SK-N-SH (cell line): ENCODE data around the gene PHF12. TPM values are rescaled to one million over a fixed set of nuclear protein-coding genes. Genes with fewer than 3 reads are reported as not detected.

Source experiments
- CTCF ChIA-PET: fragments of 300-600, 350-600 bp; formaldehyde crosslinking; extraction: SDS; loops from one replicate; lab custom pipeline; 2021; lab: Yijun Ruan, JAX
- POLR2A ChIA-PET: fragments of 350-600 bp; sonication (Branson Sonifier 250); formaldehyde crosslinking; extraction: SDS; loops from one replicate; lab custom pipeline; 2020; ENCODE audit warnings: antibody characterized with exemption, inconsistent platforms; lab: Yijun Ruan, JAX
- DNase-seq: peaks from one replicate; pipeline ENCODE4 v3.0.0; 2012
- H2AFZ ChIP-seq: fragments of 200-600 bp; sonication (generic); 2 replicates; pipeline ENCODE4 v1.8.1; 2016; ENCODE audit warnings: antibody characterized with exemption, mild to moderate bottlenecking, low read depth
- H3F3A ChIP-seq: fragments of 200-600 bp; sonication (generic); replicated peaks from 2 replicates; pipeline ENCODE3; 2016; ENCODE audit warnings: antibody characterized with exemption, mild to moderate bottlenecking; ENCODE audit not compliant: insufficient read depth
- H3K27ac ChIP-seq, 2 experiments: fragments of 200-500 bp in 1 of 2; fragments of 200-600 bp in 1 of 2; sonication (Bioruptor generic) in 1 of 2; sonication (generic), shearing (Covaris generic) in 1 of 2; 2 replicates each; pipeline versions ENCODE4 v1.5.1 to v1.6.1; 2014 to 2016; ENCODE audit warnings: low read depth in 2 of 2, inconsistent platforms in 1 of 2, low read length in 1 of 2, mild to moderate bottlenecking in 1 of 2, mixed read lengths in 1 of 2
- H3K27me3 ChIP-seq: fragments of 200-600 bp; sonication (generic), shearing (Covaris generic); 2 replicates; pipeline ENCODE4 v1.6.1; 2016; ENCODE audit warnings: mixed run types; ENCODE audit not compliant: insufficient read depth
- H3K36me3 ChIP-seq, 2 experiments: fragments of 200-500 bp in 1 of 2; fragments of 200-600 bp in 1 of 2; sonication (Bioruptor generic) in 1 of 2; sonication (generic) in 1 of 2; replicated peaks in 1 of 2; 2 replicates each; pipeline versions ENCODE3 to v1.5.1; 2014 to 2016; ENCODE audit warnings: low read length in 1 of 2, mild to moderate bottlenecking in 1 of 2; ENCODE audit not compliant: insufficient read depth in 2 of 2, control insufficient read depth in 1 of 2
- H3K4me1 ChIP-seq, 2 experiments: fragments of 200-500 bp in 1 of 2; fragments of 200-600 bp in 1 of 2; sonication (Bioruptor generic) in 1 of 2; sonication (generic), shearing (Covaris generic) in 1 of 2; 2 replicates each; pipeline versions ENCODE4 v1.5.1 to v1.6.1; 2014 to 2016; ENCODE audit warnings: low read depth in 1 of 2, low read length in 1 of 2, mixed run types in 1 of 2; ENCODE audit not compliant: insufficient read depth in 2 of 2, control insufficient read depth in 1 of 2
- H3K4me2 ChIP-seq: fragments of 200-600 bp; sonication (generic), shearing (Covaris generic); 2 replicates; pipeline ENCODE4 v1.6.1; 2017; ENCODE audit warnings: mixed run types
- H3K4me3 ChIP-seq, 2 experiments: fragments of 200-500 bp in 1 of 2; fragments of 200-600 bp in 1 of 2; sonication (Bioruptor generic) in 1 of 2; sonication (generic), shearing (Covaris generic) in 1 of 2; 2 replicates each; pipeline versions ENCODE4 v1.5.1 to v1.8.1; 2014 to 2016; ENCODE audit warnings: low read depth in 2 of 2, inconsistent platforms in 1 of 2, low read length in 1 of 2, mild to moderate bottlenecking in 1 of 2, mixed read lengths in 1 of 2, moderate library complexity in 1 of 2
- H3K79me2 ChIP-seq: fragments of 200-600 bp; sonication (generic); 2 replicates; pipeline ENCODE4 v1.8.1; 2017; ENCODE audit warnings: mild to moderate bottlenecking; ENCODE audit not compliant: insufficient read depth
- H3K9ac ChIP-seq: fragments of 200-600 bp; sonication (generic); 2 replicates; pipeline ENCODE4 v1.6.1; 2017; ENCODE audit warnings: mixed run types
- H3K9me2 ChIP-seq: fragments of 200-600 bp; sonication (generic); 2 replicates; pipeline ENCODE4 v1.6.1; 2017; ENCODE audit warnings: mixed run types
- H3K9me3 ChIP-seq: fragments of 200-600 bp; sonication (generic); 2 replicates; pipeline ENCODE4 v1.6.1; 2017; ENCODE audit warnings: mixed run types, mild to moderate bottlenecking, moderate library complexity
- H4K20me1 ChIP-seq: fragments of 200-600 bp; sonication (generic); 2 replicates; pipeline ENCODE4 v1.6.1; 2017; ENCODE audit warnings: mild to moderate bottlenecking, mixed run types; ENCODE audit not compliant: insufficient read depth
- CHD2 ChIP-seq: fragments of 150-350 bp; IDR thresholded peaks from 2 replicates; pipeline ENCODE4 v1.6.1; 2018; ENCODE audit warnings: low read length; ENCODE audit not compliant: partially characterized antibody
- EP300 ChIP-seq, 2 experiments: IDR thresholded peaks; 2 replicates each; pipeline versions ENCODE4 v1.4.0 to v1.6.1; 2012; ENCODE audit warnings: borderline replicate concordance in 1 of 2, low read depth in 1 of 2, low read length in 1 of 2
- FOXJ3 ChIP-seq: sonication (generic); formaldehyde crosslinking; IDR thresholded peaks from 2 replicates; pipeline ENCODE4 v1.5.1; 2020; ENCODE audit warnings: mild to moderate bottlenecking, missing genetic modification reagents
- FOXM1 ChIP-seq: IDR thresholded peaks from 2 replicates; pipeline ENCODE4 v1.4.0; 2012; ENCODE audit warnings: low read depth, mild to moderate bottlenecking
- GABPA ChIP-seq: IDR thresholded peaks from 2 replicates; pipeline ENCODE4 v1.4.0; 2012; ENCODE audit warnings: low read depth, mild to moderate bottlenecking
- GATA2 ChIP-seq: sonication (generic); formaldehyde crosslinking; IDR thresholded peaks from 2 replicates; pipeline ENCODE4 v1.5.0; 2020; ENCODE audit warnings: mild to moderate bottlenecking, missing genetic modification reagents
- IRF3 ChIP-seq: fragments of 150-350 bp; IDR thresholded peaks from 2 replicates; pipeline ENCODE4 v1.6.1; 2016; ENCODE audit warnings: mild to moderate bottlenecking, low read depth, low read length
- MAX ChIP-seq: IDR thresholded peaks from 2 replicates; pipeline ENCODE4 v1.4.0; 2012; ENCODE audit warnings: low read depth
- MXI1 ChIP-seq: IDR thresholded peaks from 2 replicates; pipeline ENCODE4 v1.6.1; 2012; ENCODE audit warnings: mild to moderate bottlenecking, low read depth, low read length, improper control_type of control experiment
- NFIC ChIP-seq: IDR thresholded peaks from 2 replicates; pipeline ENCODE4 v1.4.0; 2012; ENCODE audit warnings: borderline replicate concordance
- NRF1 ChIP-seq: IDR thresholded peaks from 2 replicates; pipeline ENCODE4 v1.6.1; 2012; ENCODE audit warnings: low read depth, mild to moderate bottlenecking, low read length
- POLR2AphosphoS5 ChIP-seq: IDR thresholded peaks from 2 replicates; pipeline ENCODE4 v1.6.1; 2012; ENCODE audit warnings: low read depth, low read length
- RFX5 ChIP-seq: IDR thresholded peaks from 2 replicates; pipeline ENCODE4 v1.6.1; 2012; ENCODE audit warnings: mild to moderate bottlenecking, improper control_type of control experiment, low read length
- RXRA ChIP-seq: IDR thresholded peaks from 2 replicates; pipeline ENCODE4 v1.4.0; 2012; ENCODE audit warnings: low read depth, mild to moderate bottlenecking, borderline replicate concordance
- SIN3A ChIP-seq: IDR thresholded peaks from 2 replicates; pipeline ENCODE4 v1.6.1; 2012; ENCODE audit warnings: low read depth, mild to moderate bottlenecking, low read length, moderate library complexity, borderline replicate concordance
- SMC3 ChIP-seq: IDR thresholded peaks from 2 replicates; pipeline ENCODE4 v1.6.1; 2012; ENCODE audit warnings: low read depth, low read length, improper control_type of control experiment
- TAF1 ChIP-seq: IDR thresholded peaks from 2 replicates; pipeline ENCODE4 v1.6.1; 2012; ENCODE audit warnings: low read depth, mild to moderate bottlenecking, low read length, moderate library complexity, borderline replicate concordance
- TEAD4 ChIP-seq: IDR thresholded peaks from 2 replicates; pipeline ENCODE4 v1.4.0; 2012; ENCODE audit warnings: mild to moderate bottlenecking, borderline replicate concordance; ENCODE audit not compliant: insufficient read depth
- WGBS: methylation state at CpG from one replicate; pipeline ENCODE4 v1.1.6; 2017; ENCODE audit warnings: low lambda C conversion rate; 5-methylcytosine and 5-hydroxymethylcytosine counted together
- polyA plus RNA-seq, 3 experiments: library from polyadenylated mRNA; depleted of rRNA; stranded (reverse); fragments of >200 nt; gene quantifications; 2 replicates each; pipeline ENCODE4 v1.2.3, GENCODE V29; 2012
- TF ChIP-seq, protein P1 (sequence below): IDR thresholded peaks from 2 replicates; pipeline ENCODE4 v1.4.0; 2012; ENCODE audit warnings: low read depth, borderline replicate concordance
- TF ChIP-seq, protein P2 (sequence below): IDR thresholded peaks from 2 replicates; pipeline ENCODE4 v1.4.0; 2012; ENCODE audit warnings: low read depth, borderline replicate concordance

Gene PHF12
- polyA plus RNA-seq, 1 of the 3 experiments (the other 2 are of a cell fraction), result 24.0 TPM

GRCh38 chr17:28911411-28912045 is 39.8 kb downstream of the PHF12 start:
- H3K9me2 ChIP-seq, result no peaks in the 10 kb centered on the region
- TF ChIP-seq IRF3, result no peak
- no peak for TF ChIP-seq RXRA
- no peak for TF ChIP-seq TEAD4
- TF ChIP-seq NFIC, result no peak
- TF ChIP-seq NRF1, result no peak
- TF ChIP-seq POLR2AphosphoS5, result no peak
- no peak for TF ChIP-seq GATA2 (CRISPR knock-in tag)
- no peak for TF ChIP-seq FOXJ3 (CRISPR knock-in tag)
- TF ChIP-seq SMC3, result no peak
- no peak for TF ChIP-seq EP300 (IDR thresholded peaks at IDR 0.05; ENCODE audit: borderline replicate concordance in 1 of 2, low read depth in 1 of 2, low read length in 1 of 2)
- TF ChIP-seq TAF1, result no peak
- TF ChIP-seq CHD2, result no peak
- no peak for TF ChIP-seq GABPA
- no peak for TF ChIP-seq RFX5
- TF ChIP-seq SIN3A, result no peak
- no peak for TF ChIP-seq FOXM1
- TF ChIP-seq, protein P1, sequence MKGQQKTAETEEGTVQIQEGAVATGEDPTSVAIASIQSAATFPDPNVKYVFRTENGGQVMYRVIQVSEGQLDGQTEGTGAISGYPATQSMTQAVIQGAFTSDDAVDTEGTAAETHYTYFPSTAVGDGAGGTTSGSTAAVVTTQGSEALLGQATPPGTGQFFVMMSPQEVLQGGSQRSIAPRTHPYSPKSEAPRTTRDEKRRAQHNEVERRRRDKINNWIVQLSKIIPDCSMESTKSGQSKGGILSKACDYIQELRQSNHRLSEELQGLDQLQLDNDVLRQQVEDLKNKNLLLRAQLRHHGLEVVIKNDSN, result no peak
- TF ChIP-seq MXI1, result no peak
- TF ChIP-seq, protein P2, sequence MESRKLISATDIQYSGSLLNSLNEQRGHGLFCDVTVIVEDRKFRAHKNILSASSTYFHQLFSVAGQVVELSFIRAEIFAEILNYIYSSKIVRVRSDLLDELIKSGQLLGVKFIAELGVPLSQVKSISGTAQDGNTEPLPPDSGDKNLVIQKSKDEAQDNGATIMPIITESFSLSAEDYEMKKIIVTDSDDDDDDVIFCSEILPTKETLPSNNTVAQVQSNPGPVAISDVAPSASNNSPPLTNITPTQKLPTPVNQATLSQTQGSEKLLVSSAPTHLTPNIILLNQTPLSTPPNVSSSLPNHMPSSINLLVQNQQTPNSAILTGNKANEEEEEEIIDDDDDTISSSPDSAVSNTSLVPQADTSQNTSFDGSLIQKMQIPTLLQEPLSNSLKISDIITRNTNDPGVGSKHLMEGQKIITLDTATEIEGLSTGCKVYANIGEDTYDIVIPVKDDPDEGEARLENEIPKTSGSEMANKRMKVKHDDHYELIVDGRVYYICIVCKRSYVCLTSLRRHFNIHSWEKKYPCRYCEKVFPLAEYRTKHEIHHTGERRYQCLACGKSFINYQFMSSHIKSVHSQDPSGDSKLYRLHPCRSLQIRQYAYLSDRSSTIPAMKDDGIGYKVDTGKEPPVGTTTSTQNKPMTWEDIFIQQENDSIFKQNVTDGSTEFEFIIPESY, result no peak
- TF ChIP-seq MAX, result no peak
- TF ChIP-seq, all 33 proteins: peak for 0
- Histone ChIP-seq H3K4me1 (no peaks in the 10 kb centered on the region; a peak in 1 of 4 replicates), H3K9ac (no peak overlapping the region), H3F3A (peaks cover 30% of the 10 kb centered on the region), H3K4me3 (no peak overlapping the region), H3K27ac (no peak overlapping the region), H3K27me3 (no peaks in the 10 kb centered on the region), H4K20me1 (peaks cover 13% of the 10 kb centered on the region; the same call in 1 of the 2 replicates), H3K4me2 (no peak overlapping the region), H2AFZ (no peak overlapping the region), H3K36me3 (peaks cover 75 to 87% of the 10 kb centered on the region in 2 experiments), H3K79me2 (peaks cover 9% of the 10 kb centered on the region; the same call in 1 of the 2 replicates), H3K9me3 (no peaks in the 10 kb centered on the region)
- 96% methylated on average over 13 of the region's 13 CpGs for WGBS
- DNase-seq, result no peak
- ChIA-PET POLR2A (no interaction called here), CTCF (interaction anchor here (1.3 to 8.8 kb wide), 4 partner anchors 9 to 184 kb away, joined by 3 to 63 read pairs (median 20); partner anchors contain the start of genes DHRS13 and NEK8)
